COLO668 (cell line): ENCODE measurements around the gene ACSL3.
"Not testable (repeated sequence)": the region's sequence is repeated elsewhere in the genome, so short reads cannot be mapped to it uniquely, and the experiment has no call there.

ENCODE experiments used
- DNase-seq: peaks from one replicate; lab custom pipeline; 2025; ENCODE audit not compliant: unreplicated experiment; lab: John Stamatoyannopoulos, UW

The ACSL3 gene

GRCh38 chr2:222851956-222852617 lies 8.7 kb upstream of the ACSL3 start:
- DNase-seq: no peak

GRCh38 chr2:222854773-222855700 lies 5.8 kb upstream of the ACSL3 start:
- DNase-seq: no peak

- DNase-seq: no peak
Observed at GRCh38 chr2:222859786-222860612, 837 bp upstream of the ACSL3 start.

DNA sequence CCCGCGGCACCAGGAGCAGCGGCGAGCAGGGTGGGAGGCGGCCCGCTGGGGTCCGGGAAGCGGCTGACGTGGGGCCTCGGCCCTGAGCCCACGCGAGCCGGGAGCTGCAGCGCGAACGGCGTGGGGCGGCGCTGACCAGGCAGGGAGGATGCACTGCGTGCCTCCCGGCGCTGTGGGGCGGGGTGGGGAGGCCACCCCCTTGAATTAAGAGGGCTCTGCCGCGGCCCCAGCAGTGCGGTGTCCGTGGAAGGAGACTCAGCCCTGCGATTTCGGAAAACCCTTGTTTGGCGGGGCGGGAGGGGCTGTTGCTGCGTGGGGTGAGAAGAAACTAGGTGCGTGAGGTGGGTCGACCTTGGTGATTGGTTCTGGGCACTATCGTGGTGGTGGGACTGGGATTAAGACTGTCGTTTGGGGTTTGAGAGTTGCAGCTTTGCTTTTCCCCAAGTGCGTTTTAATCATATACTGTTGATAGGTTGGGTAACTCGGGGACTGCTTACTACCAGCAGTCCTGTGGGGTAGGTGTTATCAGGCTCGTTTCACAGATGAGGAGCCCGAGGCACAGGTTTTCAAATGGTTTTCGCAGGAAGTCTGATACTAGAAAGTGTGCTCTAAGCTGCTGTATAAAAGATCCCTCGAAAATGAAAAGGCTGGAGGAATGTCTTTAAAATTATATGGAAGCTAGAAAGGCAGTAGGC lies 722 bp downstream of the ACSL3 start:
- DNase-seq: no peak

DNA sequence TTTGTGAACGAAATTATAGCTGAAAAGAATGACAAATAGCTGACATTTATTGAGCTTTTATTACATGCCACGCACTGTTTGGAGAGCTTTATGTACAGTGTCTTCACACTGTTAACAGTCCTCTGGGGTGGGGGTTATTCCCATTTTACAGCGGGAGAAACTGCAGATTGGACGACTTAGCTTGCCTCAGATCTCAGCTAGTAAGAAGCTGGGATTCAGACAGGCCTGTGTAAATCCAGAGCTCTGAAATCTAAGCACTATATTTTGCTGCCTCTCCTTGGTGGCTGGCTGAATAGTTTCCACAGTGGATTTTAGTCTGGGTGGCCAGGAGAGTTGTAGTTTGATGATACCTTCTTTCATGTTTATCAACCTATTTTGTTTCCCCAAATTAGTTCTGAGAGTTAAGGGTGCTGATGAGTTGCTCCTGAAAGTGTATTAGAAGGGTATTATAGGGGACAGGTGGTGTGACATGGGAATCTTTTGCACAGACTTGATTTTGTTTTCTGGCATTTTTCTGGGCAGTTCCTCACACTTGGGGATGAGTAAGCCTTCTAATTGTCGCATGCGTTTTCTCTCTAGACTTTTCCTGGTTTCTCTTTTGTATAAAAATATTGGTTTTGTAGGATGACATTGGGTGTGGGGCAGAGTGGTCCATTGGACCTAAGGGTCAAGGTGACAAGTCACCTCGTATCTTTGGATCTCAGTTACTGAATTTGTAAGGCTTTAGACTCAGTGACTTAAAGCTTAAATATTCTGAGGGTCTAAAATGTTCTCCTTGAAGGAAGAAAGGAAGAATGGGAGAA lies 1.5 kb downstream of the ACSL3 start:
- DNase-seq: no peak

DNA sequence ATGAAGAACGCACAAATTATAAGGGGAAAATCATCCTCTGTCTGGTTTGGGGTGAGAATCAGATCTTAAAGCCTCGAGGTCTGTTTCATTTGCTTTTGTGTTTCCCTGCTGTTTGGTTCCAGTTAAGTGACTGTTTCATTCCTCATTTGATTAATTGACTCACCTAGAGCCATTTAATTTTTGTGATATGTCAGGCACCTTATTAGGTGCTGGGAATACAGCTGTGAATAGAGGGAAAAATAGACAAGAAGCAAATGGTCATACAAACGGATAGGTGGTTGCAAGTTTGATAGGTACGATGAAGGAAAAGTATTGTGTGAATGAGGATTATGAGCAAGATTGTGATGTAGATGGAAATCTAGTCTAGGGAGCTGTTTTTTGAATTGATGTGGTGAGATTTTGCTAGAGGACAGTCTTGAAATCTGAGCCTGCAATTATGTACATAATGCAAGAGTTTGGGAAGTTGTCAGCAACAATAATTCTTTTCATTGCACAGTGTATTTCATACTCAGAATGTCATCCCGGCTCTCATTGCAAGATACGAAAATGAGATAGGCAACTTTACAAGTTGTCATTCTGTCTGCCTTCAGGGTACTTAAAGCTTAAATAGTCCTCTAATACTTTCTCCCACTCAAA lies 2.2 kb downstream of the ACSL3 start:
- DNase-seq: no peak

DNA sequence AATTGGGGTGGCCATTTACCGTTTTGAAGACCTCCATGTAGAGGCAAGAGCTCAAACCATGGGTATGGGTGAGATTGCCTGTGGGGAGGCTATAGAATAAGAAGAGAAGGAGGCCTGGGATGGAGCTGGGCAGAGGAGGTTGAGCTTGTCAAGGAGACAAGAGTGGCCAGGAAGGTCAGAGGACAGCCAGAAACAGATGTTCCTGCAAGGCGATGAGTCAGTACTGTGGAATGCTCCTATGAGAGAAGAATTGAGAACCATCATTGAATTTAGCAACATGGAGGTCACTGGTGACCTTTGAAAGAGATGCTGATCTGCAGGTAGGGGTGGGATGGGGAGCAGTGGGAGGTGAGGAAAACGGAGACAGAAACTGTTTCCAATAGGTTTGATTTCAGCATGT lies 3.5 kb downstream of the ACSL3 start:
- no peak for DNase-seq

DNA sequence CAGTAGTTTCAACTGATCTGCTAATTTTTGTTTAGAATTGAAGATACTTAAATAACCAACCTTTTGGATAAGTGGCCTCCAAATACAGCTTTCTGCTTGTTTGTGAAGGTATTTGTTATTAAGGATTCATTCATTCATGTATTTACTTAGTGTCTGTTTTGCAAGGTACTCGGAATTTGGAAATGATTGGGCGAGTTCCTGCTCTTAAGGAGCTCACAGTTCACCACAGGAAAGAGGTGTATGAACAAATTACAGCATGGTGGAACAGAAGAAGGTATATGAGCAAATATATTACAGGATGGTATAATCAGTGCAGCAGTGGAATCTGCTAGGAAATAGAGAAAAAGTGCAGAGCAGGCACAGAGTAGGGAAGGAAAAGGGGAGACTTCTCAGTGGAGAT lies 4.5 kb downstream of the ACSL3 start:
- no peak for DNase-seq

- no peak for DNase-seq
Observed at GRCh38 chr2:222866358-222866960, 5.6 kb downstream of the ACSL3 start.

GRCh38 chr2:222868560-222869251 lies 7.9 kb downstream of the ACSL3 start:
- not testable (repeated sequence) for DNase-seq

DNA sequence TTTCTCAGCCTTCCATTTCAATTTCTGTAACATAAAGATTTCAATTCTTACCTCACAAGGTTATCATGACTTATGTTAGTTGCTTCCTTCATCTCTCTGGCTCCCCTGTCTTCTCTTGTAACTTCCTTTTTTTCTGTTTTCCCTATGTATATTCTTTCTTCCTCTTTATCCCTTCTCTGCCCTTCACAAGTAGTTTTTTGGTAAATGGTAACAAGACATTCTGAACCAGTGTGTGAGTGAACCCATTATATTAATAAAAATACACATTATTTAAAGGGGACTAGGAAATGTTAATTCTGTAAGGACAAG lies 8.4 kb downstream of the ACSL3 start:
- DNase-seq: no peak

GRCh38 chr2:222871291-222871690 lies 10.5 kb downstream of the ACSL3 start:
- no peak for DNase-seq

GRCh38 chr2:222872551-222872950 lies 11.7 kb downstream of the ACSL3 start:
- DNase-seq: no peak

DNA sequence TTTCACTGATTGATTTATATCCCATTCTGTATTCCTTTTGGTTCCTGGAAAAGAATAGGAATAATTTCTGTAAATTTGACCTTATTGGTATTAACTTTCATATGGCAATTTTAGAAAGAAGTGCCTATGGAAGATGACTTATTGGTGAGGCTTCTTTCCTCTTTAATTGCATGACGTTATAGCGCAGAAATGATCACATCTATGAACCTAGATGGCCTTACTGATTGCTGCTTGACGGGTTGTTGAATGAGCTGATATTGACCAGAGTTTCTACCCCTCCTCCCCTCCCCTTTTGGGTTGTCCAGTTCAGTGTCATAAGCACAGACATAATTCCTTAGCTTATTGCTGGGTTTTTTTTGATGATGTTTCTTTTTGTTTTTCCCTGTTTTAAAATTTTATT lies 14.6 kb downstream of the ACSL3 start:
- no peak for DNase-seq

DNA sequence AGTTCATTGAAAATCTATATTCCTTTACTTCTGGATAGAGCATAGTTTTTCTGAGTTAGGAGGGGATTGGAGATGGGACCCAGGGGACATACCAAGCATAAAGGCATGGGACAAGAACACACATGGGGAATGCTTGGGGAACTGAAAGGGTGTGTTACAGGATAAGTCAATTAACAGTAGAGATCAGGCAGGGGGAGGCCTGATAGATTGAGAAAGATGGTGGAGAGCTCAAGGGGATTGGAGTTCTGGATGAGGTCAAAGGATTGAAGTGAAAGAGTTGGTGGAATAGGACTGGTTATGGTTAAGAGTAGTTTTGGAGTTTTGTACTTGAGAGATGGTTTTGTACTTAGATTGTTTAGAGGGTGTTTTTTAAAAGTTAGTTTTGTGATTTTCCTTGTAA lies 16.1 kb downstream of the ACSL3 start:
- no peak for DNase-seq

- DNase-seq: no peak
Observed at GRCh38 chr2:222877556-222878300, 16.9 kb downstream of the ACSL3 start.

DNA sequence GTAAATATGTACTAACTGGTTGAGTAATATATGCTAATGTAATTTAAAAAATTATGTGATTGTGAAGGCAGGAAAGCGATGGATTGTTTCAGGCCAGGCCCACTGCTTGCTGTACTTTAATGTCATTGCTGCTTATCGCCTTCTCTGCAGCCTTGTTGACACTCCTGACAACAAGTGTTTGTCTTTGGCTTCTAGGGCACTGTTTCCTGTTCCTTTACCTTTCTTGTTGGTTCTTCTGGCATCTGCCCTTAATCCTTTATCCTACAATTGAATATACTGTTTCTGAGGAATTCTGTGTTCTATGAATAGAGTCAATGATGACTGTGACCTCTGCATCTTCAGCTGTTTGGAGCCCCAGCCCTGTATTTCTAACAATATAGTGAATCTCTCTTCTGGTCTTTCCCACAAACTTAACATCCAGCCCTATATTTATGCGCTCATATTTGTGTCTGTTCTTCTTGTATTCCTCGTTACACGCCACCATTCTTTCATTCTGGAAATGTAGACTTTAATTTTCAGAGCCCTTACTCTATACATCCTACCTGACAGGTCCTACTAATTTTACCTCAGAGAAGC lies 17.6 kb downstream of the ACSL3 start:
- no peak for DNase-seq
